ENCODE measurements around the gene PSD.

Gene PSD

DNA sequence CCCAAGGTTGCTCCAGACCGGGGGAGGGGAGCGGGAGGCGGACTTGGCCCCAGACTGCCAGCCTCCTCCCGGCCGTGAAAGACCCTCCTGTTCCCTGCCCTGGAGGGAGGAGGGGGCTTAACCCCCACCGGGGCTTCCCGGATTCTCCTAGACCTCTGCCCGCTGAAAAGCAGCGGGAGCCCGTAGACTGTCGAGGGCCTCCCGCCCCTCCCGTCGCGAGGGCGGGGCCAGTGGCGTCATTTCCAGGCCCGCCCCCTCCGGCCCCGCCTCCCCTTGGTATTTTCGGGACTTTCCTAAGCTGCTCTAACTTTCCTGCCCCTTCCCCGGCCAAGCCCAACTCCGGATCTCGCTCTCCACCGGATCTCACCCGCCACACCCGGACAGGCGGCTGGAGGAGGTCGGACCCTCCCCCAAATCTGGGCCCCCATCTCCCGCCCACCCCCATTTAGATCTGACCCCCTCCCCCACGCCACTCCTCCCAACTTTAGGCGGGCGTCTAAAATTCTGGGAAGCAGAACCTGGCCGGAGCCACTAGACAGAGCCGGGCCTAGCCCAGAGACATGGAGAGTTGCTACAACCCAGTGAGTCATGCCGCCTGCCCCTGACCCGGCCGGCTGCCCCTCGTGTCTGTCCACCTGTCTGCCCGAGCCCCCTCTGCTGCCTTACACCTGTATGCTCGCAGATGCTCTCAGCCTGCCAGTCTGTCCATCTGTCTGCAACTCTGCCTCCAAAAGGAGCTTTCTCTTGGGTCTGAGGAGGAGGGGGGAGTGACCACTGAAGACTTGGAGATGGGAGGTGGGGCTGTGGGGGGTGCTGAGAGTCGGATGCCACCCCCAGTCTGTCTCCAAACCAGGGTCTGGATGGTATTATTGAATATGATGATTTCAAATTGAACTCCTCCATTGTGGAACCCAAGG lies 22.9 kb downstream of the PSD start, which contains the start of gene NFKB2:
Gene NFKB2 (plus strand): TSS at position 306 of the 917 bp plus-strand sequence. CDS start 255 bp downstream, at position 561.
- TF ChIP-seq FOXA1 (IDR thresholded peaks at IDR 0.05) (no peak), SP1 (IDR thresholded peaks at IDR 0.05) (peak; percentile 96)
- DNase-seq (ENCODE audit: extremely low spot score) = peak; percentile 92
- ChIA-PET POLR2A (interaction anchor here (0.9 to 3.7 kb wide), 6 partner anchors 12 to 81 kb away, joined by 3 to 17 read pairs (median 4); partner anchors contain the start of gene FBXL15), CTCF (interaction anchor here (1.0 to 2.7 kb wide), 7 partner anchors 8 to 166 kb away, joined by 3 to 15 read pairs (median 4); no protein-coding TSS in a partner anchor)

DNA sequence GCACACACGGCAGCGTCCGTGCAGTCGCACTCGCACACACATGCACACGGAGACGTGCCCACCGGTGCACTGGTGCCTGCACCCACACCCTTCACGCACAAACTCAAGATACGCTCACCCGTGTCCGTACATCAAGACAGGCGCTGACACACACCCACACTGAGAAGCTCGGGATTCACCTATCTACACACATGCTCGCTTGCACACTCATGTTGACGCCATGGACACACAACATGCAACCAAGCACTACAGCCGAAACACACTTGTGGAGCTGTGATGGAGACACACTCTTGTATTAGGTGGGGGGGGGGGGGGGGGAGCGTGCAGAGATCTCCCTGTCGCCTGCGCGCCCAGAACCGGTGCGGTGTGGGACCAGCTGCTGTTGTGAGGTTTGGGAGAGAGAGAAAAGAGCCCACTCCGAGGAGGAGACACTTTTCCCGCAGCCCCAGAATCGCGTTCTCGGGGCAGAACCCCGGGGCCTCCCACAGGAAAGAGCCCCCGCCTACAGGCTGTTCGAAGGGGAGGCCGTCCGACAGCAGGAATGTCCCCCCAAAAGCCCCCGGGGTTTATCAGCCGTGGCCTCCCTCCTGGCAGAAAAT lies 23.7 kb downstream of the PSD start:
- ChIA-PET POLR2A (interaction anchor here (0.9 to 3.7 kb wide), 5 partner anchors 11 to 82 kb away, joined by 3 to 17 read pairs (median 4); partner anchors contain the start of gene FBXL15), CTCF (interaction anchor here (1.2 to 2.7 kb wide), 4 partner anchors 9 to 164 kb away, joined by 3 to 15 read pairs (median 4); no protein-coding TSS in a partner anchor)
- peak; percentile 49 for DNase-seq (ENCODE audit: extremely low spot score)
- TF ChIP-seq L3MBTL2 (conservative IDR thresholded peaks at IDR 0.05) (peak; percentile 81), ELF4 (IDR thresholded peaks at IDR 0.05) (no peak)

DNA sequence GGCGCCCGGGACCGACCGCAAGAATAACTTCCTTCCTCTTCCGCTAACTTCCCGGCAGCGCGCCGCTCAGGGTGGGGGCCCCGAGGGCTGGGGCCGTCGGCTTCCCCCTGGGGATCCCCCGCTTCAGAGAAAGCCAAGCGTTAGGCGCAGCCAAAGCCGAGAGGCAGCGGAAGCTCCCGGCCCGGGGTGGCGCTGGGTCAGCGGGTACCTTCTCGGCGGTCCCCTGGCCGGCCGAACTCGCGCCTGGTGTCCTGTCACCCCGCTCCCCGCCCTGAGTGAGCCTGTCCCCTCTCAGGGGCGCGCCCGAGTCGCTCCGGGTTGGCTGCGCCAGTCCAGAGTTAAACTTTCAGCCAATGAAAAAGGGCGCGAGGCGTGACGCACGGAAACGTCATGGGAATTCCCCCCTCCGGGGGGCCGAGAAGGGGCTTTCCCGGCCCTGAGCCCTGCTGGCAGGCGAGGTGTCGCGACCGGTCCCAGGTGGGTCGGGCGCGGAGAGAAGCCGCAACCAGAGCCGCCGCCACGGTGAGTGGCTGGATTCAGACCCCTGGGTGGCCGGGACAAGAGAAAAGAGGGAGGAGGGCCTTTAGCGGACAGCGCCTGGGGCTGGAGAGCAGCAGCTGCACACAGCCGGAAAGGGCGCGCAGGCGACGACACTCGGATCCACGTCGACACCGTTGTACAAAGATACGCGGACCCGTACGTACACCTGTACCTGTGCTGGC lies 24.3 kb downstream of the PSD start:
- TF ChIP-seq BHLHE40 (IDR thresholded peaks at IDR 0.05; ENCODE audit: borderline replicate concordance) = no peak
- TF ChIP-seq CTBP1 (IDR thresholded peaks at IDR 0.05; ENCODE audit: borderline replicate concordance) = peak; percentile 52; the same call in 1 of the 2 replicates
- no peak for TF ChIP-seq ZNF384 (IDR thresholded peaks at IDR 0.05)
- TF ChIP-seq, protein P1, sequence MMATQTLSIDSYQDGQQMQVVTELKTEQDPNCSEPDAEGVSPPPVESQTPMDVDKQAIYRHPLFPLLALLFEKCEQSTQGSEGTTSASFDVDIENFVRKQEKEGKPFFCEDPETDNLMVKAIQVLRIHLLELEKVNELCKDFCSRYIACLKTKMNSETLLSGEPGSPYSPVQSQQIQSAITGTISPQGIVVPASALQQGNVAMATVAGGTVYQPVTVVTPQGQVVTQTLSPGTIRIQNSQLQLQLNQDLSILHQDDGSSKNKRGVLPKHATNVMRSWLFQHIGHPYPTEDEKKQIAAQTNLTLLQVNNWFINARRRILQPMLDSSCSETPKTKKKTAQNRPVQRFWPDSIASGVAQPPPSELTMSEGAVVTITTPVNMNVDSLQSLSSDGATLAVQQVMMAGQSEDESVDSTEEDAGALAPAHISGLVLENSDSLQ (IDR thresholded peaks at IDR 0.05) = peak; percentile 33; the same call in 1 of the 2 replicates
- no peak for TF ChIP-seq HDGF (IDR thresholded peaks at IDR 0.05; ENCODE audit: borderline replicate concordance)
- no peak for TF ChIP-seq TARDBP (IDR thresholded peaks at IDR 0.05)
- no peak for TF ChIP-seq SUZ12 (IDR thresholded peaks at IDR 0.05)
- TF ChIP-seq NFRKB (IDR thresholded peaks at IDR 0.05) = no peak
- peak; percentile 95 for TF ChIP-seq FOXM1 (IDR thresholded peaks at IDR 0.05; ENCODE audit: borderline replicate concordance)
- no peak for TF ChIP-seq ARNT (IDR thresholded peaks at IDR 0.05)
- no peak for TF ChIP-seq FOXA1 (IDR thresholded peaks at IDR 0.05)
- TF ChIP-seq SP1 (IDR thresholded peaks at IDR 0.05) = no peak
- no peak for TF ChIP-seq FOXK2 (IDR thresholded peaks at IDR 0.05)
- no peak for TF ChIP-seq L3MBTL2 (conservative IDR thresholded peaks at IDR 0.05)
- no peak for TF ChIP-seq LEF1 (IDR thresholded peaks at IDR 0.05; ENCODE audit: borderline replicate concordance)
- no peak; the same call in 1 of the 2 replicates for TF ChIP-seq ELF4 (IDR thresholded peaks at IDR 0.05)
- peak; percentile 89 for DNase-seq (ENCODE audit: extremely low spot score)
- ChIA-PET CTCF (interaction anchor here (0.6 to 2.7 kb wide), 8 partner anchors 8 to 223 kb away, joined by 3 to 15 read pairs (median 4); no protein-coding TSS in a partner anchor), POLR2A (interaction anchor here (0.9 to 3.7 kb wide), 7 partner anchors 9 to 85 kb away, joined by 3 to 17 read pairs (median 4); partner anchors contain the start of genes CUEDC2 and FBXL15)

DNA sequence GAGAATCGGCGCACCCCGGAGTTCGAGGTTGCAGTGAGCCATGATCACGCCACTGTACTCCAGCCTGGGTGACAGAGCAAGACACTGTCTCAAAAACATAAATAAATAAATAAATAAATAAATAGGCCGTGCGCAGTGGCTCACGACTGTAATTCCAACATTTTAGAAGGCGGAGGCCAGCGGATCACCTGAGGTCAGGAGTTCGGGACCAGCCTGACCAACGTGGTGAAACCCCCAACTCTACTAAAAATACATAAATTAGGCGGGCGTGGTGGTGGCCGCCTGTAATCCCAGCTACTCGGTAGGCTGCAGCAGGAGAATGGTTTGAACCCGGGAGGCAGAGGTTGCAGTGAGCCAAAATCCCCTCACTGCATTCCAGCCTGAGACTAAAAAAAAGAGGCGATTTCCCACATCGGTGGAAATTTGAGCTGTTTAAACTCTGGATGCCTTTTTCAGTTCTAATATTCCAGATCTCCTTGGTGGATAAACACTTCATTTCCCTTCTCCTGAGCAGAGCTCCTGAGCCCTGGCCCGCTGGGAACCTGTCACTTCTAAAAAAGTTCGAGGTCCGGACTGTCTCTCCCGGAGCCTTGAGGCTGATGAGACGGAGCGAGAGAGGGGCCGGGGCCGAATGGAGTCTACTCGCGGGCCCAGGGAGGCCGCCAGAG lies 25.0 kb downstream of the PSD start:
- DNase-seq (ENCODE audit: extremely low spot score) = peak; percentile 92
- ChIA-PET CTCF (interaction anchor here (0.6 to 2.7 kb wide), 11 partner anchors 8 to 316 kb away, joined by 3 to 15 read pairs (median 3); no protein-coding TSS in a partner anchor), POLR2A (interaction anchor here (1.1 to 3.7 kb wide), 4 partner anchors 10 to 86 kb away, joined by 3 to 17 read pairs (median 4); partner anchors contain the start of genes CUEDC2 and FBXL15)
- TF ChIP-seq SP1 (IDR thresholded peaks at IDR 0.05) (no peak), TARDBP (IDR thresholded peaks at IDR 0.05) (no peak), L3MBTL2 (conservative IDR thresholded peaks at IDR 0.05) (no peak), SUZ12 (IDR thresholded peaks at IDR 0.05) (no peak), FOXA1 (IDR thresholded peaks at IDR 0.05) (no peak), NFRKB (IDR thresholded peaks at IDR 0.05) (no peak), ARNT (IDR thresholded peaks at IDR 0.05) (no peak), ZNF384 (IDR thresholded peaks at IDR 0.05) (no peak), BHLHE40 (IDR thresholded peaks at IDR 0.05; ENCODE audit: borderline replicate concordance) (no peak), ELF4 (IDR thresholded peaks at IDR 0.05) (no peak), FOXK2 (IDR thresholded peaks at IDR 0.05) (no peak), CTBP1 (IDR thresholded peaks at IDR 0.05; ENCODE audit: borderline replicate concordance) (no peak), FOXM1 (IDR thresholded peaks at IDR 0.05; ENCODE audit: borderline replicate concordance) (no peak), HDGF (IDR thresholded peaks at IDR 0.05; ENCODE audit: borderline replicate concordance) (no peak), LEF1 (IDR thresholded peaks at IDR 0.05; ENCODE audit: borderline replicate concordance) (no peak)
- TF ChIP-seq, protein P1 (IDR thresholded peaks at IDR 0.05) = no peak

DNA sequence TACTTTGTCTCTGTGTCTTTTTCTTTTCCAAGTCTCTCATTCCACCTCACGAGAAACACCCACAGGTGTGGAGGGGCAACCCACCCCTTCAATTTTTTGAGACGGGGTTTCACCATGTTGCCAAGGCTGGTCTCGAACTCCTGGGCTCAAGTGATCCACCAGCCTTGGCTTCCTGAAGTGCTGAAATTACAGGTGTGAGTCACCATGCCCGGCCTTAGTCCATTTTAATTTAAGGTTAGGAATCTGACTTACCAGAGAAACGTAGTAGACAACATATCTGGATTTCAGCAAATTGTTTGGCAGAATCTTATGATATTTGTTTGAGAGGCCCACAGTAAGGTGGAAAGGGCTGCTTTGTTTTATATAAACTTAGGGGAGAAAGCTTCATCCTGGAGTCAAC lies 26.3 kb downstream of the PSD start:
- ChIA-PET CTCF (no interaction called here), POLR2A (no interaction called here)
- TF ChIP-seq SUZ12 (IDR thresholded peaks at IDR 0.05) (no peak), ARNT (IDR thresholded peaks at IDR 0.05) (no peak), CTBP1 (IDR thresholded peaks at IDR 0.05; ENCODE audit: borderline replicate concordance) (no peak), SP1 (IDR thresholded peaks at IDR 0.05) (no peak)
- DNase-seq (ENCODE audit: extremely low spot score) = no peak
